NCI-H1092 treated with DMSO at 0.1 percent for 48 hours (cell line): ENCODE data around the gene ATP9A.
"Not testable (repeated sequence)": the region's sequence is repeated elsewhere in the genome, so short reads cannot be mapped to it uniquely, and the experiment has no call there.

Source experiments
- DNase-seq: peaks from one replicate; lab custom pipeline; 2025; lab: John Stamatoyannopoulos, UW

ATP9A gene

GRCh38 chr20:51727872-51728271 is 40.3 kb downstream of the ATP9A start:
- DNase-seq: no peak

GRCh38 chr20:51725584-51726176 is 42.5 kb downstream of the ATP9A start:
- no peak for DNase-seq

DNA sequence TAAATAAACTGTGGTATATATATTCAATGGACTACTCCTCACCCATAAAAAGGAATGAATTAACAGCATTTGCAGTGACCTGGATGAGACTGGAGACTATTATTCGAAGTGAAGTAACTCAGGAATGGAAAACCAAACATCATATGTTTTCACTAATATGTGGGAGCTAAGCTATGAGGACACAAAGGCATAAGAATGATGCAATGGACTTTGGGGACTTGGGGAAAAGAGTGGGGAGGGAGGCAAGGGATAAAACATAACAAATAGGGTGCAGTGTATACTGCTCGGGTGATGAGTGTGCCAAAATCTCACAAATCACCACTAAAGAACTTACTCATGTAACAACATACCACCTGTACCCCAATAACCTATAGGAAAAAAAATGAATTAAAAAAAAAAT is 45.2 kb downstream of the ATP9A start:
- not testable (repeated sequence) for DNase-seq

DNA sequence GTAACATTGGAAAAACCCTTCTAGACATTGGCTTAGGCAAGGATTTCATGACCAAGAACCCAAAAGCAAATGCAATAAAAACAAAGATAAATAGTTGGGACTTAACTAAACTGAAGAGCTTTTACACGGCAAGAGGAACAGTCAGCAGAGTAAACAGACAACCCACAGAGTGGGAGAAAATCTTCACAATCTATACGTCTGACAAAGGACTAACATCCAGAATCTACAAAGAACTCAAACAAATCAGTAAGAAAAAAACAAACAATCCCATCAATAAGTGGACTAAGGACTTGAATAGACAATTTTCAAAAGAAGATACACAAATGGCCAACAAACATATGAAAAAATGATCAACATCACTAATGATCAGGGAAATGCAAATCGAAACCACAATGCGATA is 45.9 kb downstream of the ATP9A start:
- not testable (repeated sequence) for DNase-seq

DNA sequence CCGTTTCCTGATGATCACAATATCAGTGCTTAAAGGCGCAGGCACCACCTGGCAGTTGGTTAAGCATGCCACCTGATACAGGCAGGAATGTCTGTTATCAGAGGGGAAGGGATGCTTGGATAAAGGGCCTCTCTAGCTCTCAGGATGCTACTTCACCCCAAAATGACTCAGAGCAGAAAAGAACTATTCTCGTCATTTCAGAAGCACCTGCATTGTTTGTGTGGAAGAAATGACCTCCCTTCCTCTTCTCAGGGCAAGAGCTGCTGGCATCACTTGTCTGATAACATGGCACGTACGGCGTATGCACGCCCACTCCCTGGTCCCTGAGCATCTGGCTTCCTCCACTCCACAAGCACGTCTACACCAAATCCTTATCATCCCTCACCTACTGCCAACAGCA is 47.3 kb downstream of the ATP9A start:
- no peak for DNase-seq

DNA sequence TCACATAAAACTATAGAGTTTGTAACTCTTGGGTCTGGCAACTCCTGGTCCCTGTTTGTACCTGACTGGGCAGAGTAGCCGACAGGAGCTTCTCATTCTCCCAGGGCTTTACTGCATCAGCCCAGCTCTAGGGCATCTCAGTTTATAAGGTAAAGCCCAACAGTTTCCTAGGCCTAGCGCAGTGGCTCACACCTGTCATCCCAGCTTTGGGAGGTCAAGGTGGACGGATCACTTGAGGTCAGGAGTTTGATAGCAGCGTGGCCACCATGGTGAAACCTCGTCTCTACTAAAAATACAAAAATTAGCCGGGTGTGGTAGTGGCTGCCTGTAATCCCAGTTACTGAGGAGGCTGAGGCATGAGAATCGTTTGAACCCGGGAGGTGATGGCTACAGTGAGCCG is 47.8 kb downstream of the ATP9A start:
- DNase-seq: no peak

GRCh38 chr20:51715856-51716185 is 52.4 kb downstream of the ATP9A start:
- DNase-seq: no peak

DNA sequence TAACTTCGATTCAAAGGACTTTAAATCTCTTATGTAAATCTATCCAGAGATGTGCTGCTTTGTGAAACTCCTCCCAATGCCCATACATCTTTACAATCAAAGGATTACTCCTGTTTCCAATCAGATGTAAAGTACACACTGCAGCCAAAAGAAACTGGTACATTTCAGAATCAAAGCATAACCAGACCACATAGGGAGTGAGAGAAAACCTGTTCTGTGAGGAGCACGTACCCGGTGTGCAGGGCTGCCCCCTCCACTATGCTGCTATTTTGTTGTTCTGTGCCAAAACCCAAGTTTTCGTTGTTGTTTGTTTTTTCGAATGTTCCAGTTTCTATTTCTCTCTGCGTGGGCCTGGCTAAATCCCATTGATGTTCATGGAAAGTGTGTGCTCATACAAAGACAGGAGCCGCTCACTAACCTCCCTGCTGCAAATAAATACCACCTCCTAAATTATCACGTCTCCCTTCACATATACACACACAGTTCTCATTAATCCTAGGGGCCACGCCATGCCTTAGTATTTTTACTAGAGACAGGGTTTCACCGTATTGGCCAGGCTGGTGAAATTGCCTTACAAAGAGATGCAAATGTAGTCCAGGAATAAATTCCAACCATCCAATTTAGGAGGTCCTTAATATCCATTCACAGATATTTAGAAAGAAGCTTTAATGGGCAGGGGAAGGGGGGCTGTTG is 52.9 kb downstream of the ATP9A start:
- no peak for DNase-seq

DNA sequence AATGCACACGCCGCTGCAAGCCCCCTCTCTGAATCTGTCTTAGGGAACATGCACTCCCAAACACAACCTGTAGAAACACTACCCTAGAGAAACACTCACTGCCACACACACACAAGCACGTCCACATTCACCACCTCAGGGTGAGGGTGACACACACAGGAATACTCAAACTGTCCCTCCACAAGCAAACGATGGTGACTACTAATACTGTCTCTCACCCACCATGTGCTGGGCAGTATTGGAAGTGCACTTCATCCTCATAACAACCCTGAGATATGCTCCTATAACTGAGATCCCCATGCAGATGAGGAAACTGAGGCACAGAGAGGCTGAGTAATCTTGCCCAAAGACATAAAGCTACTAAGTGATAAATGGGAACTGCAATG is 55.0 kb downstream of the ATP9A start:
- no peak for DNase-seq

DNA sequence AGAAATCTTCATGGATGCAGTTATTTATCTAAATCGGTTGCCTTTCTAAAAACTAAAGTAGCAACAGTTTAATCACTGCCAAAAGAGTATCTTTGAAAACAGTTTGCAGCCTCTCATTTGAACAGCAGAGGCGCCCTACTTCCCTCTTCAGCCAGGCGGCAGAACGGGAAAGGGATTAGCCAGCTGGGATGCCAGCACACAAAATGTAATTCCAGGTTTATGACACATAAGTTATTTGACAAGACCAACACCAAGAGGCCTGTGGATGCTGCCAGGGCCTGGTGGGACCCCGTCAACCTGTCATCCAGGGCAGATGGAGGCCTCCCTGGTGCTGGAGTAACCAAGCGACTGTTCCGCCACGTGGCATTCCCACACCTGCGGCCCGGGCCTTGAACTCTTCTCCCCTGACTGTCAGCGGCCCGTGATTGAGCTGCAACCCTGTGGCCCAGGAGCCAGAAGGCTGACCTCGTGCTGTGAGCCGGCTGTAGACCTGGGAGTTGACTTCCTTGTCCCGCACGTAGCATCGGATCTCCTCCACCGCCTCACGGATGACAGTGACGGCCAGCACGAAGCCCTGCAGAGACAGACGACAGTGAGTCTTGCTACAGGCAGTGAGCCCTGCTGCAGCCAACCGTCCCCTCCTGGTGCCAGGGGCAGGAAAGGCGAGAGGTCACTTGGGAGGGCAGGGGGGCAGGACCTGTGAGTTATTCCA is 55.5 kb downstream of the ATP9A start:
- no peak for DNase-seq

- DNase-seq: no peak
Observed at GRCh38 chr20:51711426-51711825, 56.8 kb downstream of the ATP9A start.

DNA sequence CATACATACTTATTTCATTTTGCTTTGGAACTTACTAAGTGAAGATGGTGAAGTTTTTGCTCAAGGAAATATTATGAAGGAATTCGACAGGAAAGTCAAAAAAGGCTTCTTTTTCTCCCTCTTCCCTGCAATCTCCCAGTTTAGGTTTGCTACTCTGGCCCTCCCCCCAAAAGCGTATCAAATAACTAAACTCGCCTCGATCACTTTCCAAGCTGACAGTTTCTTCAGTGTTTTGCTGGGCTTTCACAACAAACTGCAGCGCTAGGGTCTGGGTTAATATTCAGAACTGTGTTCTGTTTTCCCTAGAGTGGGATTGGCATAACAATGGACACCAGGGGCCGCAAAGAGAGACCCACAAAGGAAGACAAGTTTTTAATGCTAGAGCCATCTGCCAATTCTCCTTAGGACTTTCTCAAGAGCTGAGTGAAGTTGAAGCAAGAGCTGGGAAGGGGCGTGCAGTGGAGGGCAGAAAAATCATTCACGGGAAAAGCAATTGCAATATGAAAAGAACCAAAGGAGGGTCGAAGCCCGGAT is 57.8 kb downstream of the ATP9A start:
- no peak for DNase-seq

DNA sequence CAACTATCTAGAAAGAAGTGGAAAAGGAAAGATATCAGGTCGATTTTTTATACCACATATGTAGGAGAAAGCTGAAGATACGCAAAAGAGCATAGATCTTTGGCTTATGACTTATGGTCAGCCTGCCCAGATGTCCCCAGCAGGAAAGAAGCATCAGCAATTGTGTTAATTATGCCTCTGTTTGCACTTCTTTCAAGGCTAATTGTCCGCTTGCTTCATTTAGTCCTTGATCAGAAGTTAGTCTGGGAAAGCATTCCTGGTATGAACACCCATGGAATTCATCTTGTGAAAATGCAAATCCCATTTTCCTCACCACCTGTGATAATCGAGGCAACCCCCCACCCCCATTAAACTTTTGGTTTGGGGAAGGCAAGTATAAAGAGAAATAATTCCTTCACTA is 62.8 kb downstream of the ATP9A start:
- no peak for DNase-seq

GRCh38 chr20:51703400-51704287 is 64.5 kb downstream of the ATP9A start:
- no peak for DNase-seq

- no peak for DNase-seq
Observed at GRCh38 chr20:51702556-51702955, 65.6 kb downstream of the ATP9A start.

DNA sequence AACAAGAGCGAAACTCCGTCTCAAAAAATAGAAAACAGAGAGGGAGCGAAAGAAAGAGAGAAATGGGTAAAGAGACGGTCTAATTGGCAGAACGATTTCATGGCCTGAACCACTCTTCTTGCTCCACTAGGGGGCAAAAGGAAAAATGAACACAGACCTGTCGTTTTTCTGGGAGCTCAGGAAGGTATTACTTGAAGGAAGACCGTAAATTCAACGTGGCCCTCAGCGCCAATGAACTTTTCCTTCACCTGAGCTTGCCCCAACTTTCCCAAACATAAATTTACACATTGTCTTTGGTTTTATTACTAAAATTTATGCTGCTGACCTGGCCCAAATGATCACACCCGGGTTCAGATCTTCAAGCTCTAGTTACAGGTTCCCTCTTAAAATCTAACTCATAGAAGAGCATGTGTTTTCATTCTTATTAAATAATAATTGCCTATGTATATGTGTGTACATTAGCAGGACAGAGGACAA is 67.3 kb downstream of the ATP9A start:
- DNase-seq: no peak

DNA sequence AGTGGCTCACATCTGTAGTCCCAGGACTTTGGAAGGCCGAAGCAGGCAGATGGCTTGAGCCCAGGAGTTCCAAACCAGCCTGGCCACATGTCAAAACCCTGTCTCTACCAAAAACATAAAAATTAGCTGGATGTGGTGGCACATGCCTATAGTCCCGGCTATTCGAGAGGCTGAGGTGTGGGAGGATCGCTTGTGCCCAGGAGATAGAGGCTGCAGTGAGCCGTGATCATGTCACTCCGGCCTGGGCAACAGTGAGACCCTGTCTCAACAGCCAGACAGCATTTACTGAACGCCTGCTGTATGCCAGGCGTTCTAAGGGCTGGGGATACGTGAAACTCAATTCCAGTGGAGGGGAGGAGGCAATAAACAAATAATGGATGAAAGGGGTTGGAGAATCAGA is 69.9 kb downstream of the ATP9A start:
- no peak for DNase-seq

- DNase-seq: peak; percentile 33
Observed at GRCh38 chr20:51697096-51697826, 70.9 kb downstream of the ATP9A start.

- DNase-seq: peak; percentile 63
Observed at GRCh38 chr20:51696304-51697071, 71.7 kb downstream of the ATP9A start.

DNA sequence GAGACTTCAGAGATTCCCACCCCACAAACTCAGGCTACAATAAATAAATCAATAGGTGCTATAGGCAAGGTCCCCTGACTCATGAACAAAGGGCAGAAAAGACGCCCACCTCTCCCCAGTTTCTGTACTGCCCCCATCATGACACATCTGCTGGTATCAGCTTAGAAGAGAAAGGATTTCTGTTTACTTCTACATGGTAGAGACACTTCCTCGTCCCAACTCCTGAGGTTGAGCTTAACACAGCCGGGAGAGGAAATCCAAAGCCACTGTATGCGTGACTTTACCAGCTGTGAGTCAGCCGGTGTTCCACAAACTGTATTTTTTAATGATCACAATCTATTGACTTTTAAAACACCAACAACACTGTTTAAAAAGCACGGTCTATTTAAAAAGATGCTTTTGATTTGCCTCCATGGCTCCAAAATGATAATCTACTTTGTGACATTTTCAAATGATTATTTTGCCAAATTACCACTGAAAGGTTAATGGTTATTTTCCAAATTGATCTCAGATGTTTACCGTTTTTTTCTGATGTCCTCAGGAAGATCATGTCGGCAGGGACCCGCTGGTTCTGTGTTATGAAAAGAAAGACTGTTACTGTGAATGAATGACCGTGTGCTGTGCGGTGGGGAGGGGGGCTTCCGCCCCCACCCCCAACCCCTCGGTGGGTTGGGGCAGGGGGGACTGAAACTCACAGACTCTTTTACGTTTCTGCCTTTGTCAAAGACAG is 72.5 kb downstream of the ATP9A start:
- no peak for DNase-seq
